ENCODE data around the gene CATSPER4.
A peak's percentile ranks its signal among the peaks of the same experiment; 100 is the strongest.

The CATSPER4 gene

DNA sequence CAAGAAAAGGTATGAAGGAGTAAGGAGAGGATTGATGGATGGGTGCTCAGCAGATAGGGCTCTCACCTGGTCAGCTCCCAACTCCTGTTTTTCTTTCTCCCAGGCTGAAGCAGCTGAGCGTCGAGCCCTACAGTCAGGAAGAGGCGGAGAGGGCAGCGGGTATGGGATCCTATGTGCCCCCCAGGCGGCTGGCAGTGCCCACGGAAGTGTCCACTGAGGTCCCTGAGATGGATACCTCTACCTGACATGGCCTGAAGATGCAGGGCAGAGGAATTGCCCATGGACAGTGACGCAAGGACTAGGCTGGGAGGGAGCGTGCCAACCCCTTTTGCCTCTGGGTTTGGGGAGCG lies 20.0 kb upstream of the CATSPER4 start:
- Mint-ChIP-seq H3K4me1 (ENCODE audit: low read depth) (peaks cover 19% of the 10 kb centered on the region), H3K27ac (peak overlapping the region; percentile 91), H3K4me3 (peak overlapping the region; percentile 93), H3K36me3 (ENCODE audit: low read depth) (peaks cover 13% of the 10 kb centered on the region), H3K27me3 (peaks cover 11% of the 10 kb centered on the region), H3K9me3 (no peaks in the 10 kb centered on the region)
- intact Hi-C loops (cut with micrococcal nuclease) = loop anchor here (10.0 kb wide), 1 partner anchor 214 kb away; no protein-coding TSS in a partner anchor

DNA sequence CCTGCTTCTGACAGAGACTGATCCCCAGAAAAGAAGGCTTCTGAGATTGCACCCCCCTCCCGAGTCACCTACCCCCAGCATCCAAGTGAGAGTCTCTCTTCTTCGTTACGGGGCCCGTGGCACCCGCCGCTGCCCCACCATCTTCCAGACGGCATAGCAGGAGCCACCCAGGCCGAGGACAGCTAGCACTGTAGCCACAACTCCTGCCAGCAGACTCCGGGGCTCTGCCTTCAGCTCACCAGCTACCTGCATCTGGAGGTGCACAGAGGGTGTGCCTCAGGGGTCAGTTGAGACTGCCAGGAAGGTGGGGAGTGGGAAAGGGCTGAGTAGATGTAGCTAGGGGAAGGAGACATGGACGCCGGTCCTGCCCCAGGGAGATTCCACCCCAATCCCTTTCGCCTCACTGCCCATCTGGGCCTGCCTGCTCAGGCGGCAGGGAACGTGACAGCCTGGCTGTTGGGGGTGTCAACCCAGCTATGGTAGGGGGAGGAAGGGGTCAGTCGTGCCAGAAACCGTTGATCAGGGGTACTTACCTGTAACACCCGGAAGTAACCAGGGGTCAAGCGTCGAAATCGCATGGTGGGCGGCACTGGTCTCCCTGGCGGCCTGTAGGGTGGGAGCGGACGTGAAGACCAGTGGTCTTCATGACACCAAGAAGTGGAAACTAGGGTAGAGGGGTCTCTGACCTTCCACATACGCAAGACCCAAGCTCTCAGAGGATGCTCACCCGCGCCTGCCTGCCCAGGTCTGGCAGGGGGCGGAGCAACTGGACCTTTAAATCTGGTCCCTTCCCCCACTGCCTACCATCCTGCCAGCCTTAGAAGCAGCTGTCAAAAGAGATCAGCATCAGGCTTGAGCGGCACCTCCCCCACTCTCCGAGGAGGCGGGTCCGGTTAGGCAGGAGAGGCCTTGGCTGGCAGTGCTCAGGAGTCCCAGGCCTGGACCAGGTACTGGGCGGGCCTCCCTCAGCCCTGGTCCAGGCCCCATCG lies 19.0 kb upstream of the CATSPER4 start, which contains the start of gene ZNF593OS:
ZNF593OS (minus strand) TSS at position 749 of the 989 bp plus-strand sequence; CDS start at position 578, 171 bp downstream.
- Mint-ChIP-seq H3K27me3 (peaks cover 4% of the 10 kb centered on the region), H3K4me3 (peak within 1 kb of the TSS; percentile 93), H3K27ac (peak within 1 kb of the TSS; percentile 91), H3K4me1 (ENCODE audit: low read depth) (peaks cover 16% of the 10 kb centered on the region), H3K9me3 (no peaks in the 10 kb centered on the region), H3K36me3 (ENCODE audit: low read depth) (peaks cover 13% of the 10 kb centered on the region)
- intact Hi-C loops (cut with micrococcal nuclease) = loop anchor here (10.0 kb wide), 1 partner anchor 213 kb away; no protein-coding TSS in a partner anchor

DNA sequence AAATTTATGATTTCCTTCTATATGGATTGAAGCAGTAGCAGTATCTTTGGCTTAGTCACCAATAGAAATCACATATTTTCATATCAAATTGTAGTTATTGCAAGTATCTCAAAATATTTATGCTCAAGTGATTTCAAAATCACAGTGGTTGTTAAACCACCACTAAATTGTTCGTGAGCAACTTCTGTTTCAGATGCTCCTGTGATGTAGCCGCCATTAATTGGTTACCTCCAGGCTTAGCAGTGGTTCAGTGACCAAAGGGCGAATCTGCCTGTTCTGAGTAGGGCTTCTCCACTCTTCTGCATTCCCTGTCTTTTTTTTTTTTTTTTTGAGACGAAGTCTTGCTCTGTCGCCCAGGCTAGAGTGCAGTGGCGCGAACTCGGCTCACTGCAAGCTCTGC lies 15.1 kb upstream of the CATSPER4 start:
- Mint-ChIP-seq H3K4me3 (no peak overlapping the region), H3K9me3 (no peaks in the 10 kb centered on the region), H3K36me3 (ENCODE audit: low read depth) (peaks cover 6% of the 10 kb centered on the region), H3K4me1 (ENCODE audit: low read depth) (peaks cover 18% of the 10 kb centered on the region), H3K27ac (no peak overlapping the region), H3K27me3 (no peaks in the 10 kb centered on the region)
- intact Hi-C loops (cut with micrococcal nuclease) = loop anchor here (10.0 kb wide), 1 partner anchor 209 kb away; no protein-coding TSS in a partner anchor

DNA sequence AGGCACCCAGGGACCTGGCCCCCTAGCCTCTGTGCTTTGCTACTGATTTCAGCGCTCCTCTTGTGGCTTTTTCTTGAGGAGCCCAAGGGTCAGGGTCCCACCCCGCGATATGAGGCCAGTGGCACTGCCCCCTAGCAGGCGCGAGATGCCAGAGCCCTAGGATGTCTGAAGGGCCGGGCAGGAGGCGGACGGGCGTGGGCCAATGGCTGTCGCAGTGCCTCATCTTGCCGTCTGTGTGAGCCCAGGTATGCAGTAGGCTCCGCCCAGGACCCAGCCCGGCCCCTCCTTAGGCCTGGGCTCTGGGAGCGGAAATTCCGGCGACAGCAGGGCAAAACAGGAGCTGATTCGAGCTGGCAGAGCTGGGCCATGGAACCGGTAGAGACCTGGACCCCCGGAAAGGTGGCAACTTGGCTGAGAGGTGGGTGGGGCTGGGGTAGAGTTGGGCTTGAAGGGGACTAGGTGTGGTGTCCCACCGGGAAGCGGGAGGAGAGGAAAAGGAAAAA lies 13.2 kb upstream of the CATSPER4 start, which contains the start of gene CNKSR1:
CNKSR1 (plus strand) TSS at position 310 of the 503 bp plus-strand sequence; CDS start at position 367, 57 bp downstream.
- no peak within 1 kb of the TSS for H3K27ac Mint-ChIP-seq
- H3K4me3 Mint-ChIP-seq = no peak within 1 kb of the TSS
- H3K36me3 Mint-ChIP-seq (ENCODE audit: low read depth) = no peaks in the 10 kb centered on the region
- H3K4me1 Mint-ChIP-seq (ENCODE audit: low read depth) = peaks cover 5% of the 10 kb centered on the region
- H3K27me3 Mint-ChIP-seq = no peaks in the 10 kb centered on the region
- H3K9me3 Mint-ChIP-seq = no peaks in the 10 kb centered on the region
- intact Hi-C loops (cut with micrococcal nuclease) = loop anchor here (10.0 kb wide), 1 partner anchor 208 kb away; no protein-coding TSS in a partner anchor

DNA sequence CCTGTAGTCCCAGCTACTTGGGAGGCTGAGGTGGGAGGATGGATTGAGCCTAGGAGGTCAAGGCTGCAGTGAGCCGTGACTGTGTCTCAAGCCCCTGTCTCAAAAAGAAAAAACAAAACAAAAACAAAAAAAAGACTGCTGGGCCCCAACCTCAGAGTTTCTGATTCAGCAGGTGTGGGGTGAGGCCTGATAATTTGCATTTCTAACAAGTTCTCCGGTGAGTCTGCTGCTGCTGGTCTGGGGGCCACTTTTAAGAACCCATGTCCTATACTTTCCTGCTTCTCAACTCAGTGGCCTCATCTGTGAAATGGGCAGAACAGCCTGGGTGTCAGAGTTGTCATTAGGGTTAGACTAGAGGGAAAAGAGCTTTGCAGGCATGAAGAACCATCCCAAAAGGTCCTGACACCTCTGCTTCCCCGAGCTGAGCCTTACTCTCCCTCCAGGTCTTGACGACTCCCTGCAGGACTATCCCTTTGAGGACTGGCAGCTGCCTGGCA lies 10.3 kb upstream of the CATSPER4 start:
- no peaks in the 10 kb centered on the region for H3K27me3 Mint-ChIP-seq
- H3K27ac Mint-ChIP-seq = no peak overlapping the region
- H3K36me3 Mint-ChIP-seq (ENCODE audit: low read depth) = no peaks in the 10 kb centered on the region
- no peak overlapping the region for H3K4me3 Mint-ChIP-seq
- no peaks in the 10 kb centered on the region for H3K9me3 Mint-ChIP-seq
- H3K4me1 Mint-ChIP-seq (ENCODE audit: low read depth) = peaks cover 5% of the 10 kb centered on the region
- intact Hi-C loops (cut with micrococcal nuclease) = no loop called here

DNA sequence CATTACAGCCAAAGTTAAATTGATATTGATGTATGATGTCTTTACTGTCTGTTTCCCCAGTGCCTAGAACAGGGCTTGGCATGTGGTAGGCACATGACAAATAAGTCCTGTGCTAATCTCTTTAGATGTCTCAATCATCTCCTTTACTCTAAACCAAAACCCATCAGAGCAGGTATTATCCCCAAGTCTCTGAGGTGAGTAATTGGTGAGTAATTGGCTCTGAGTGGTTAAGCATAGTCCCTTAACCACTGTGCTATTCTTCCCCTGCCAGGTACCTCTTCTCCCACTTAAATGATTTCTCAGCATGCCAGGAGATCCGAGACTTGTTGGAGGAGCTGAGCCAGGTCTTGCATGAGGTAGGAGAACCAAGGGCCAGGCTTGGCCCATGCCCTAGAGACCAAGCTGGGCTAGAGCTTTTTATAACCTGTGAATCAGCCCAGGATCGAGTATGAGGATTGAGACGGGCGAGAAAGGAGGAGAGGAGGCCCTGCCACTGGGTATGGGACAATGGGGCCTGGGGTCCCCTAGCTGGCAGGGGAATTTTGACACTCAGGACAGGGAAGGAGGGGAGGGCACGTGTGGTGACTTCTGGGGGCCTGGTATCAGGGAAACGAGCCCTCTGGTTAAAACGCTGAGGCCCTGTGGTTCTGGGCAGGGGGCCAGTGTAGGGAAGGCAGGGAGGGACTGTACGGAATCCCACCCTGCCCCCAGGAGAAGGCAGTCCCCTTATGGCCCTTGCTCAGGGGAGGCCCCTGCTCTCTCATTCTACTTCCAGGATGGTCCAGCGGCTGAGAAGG lies 8.6 kb upstream of the CATSPER4 start:
- Mint-ChIP-seq H3K27ac (no peak overlapping the region), H3K4me1 (ENCODE audit: low read depth) (peaks cover 5% of the 10 kb centered on the region), H3K9me3 (no peaks in the 10 kb centered on the region), H3K36me3 (ENCODE audit: low read depth) (no peaks in the 10 kb centered on the region), H3K4me3 (no peak overlapping the region), H3K27me3 (no peaks in the 10 kb centered on the region)
- intact Hi-C loops (cut with micrococcal nuclease) = no loop called here

DNA sequence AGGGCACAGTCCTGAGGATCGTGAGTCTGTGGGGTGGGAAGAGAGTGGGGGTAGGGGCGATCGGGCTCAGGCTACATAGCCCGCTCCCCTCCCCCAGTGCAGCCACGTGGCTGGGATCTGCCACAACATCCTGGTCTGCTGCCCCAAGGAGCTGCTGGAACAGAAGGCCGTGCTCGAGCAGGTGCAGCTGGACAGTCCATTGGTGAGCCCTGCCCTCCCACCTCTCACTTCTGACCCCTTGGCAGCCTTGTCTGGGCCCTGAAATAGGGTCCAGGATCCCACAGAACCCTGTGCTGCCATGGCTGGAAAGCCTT lies 8.1 kb upstream of the CATSPER4 start:
- Mint-ChIP-seq H3K27me3 (no peaks in the 10 kb centered on the region), H3K36me3 (ENCODE audit: low read depth) (no peaks in the 10 kb centered on the region), H3K4me1 (ENCODE audit: low read depth) (peaks cover 5% of the 10 kb centered on the region), H3K4me3 (no peak overlapping the region), H3K9me3 (no peaks in the 10 kb centered on the region), H3K27ac (no peak overlapping the region)
- intact Hi-C loops (cut with micrococcal nuclease) = no loop called here

DNA sequence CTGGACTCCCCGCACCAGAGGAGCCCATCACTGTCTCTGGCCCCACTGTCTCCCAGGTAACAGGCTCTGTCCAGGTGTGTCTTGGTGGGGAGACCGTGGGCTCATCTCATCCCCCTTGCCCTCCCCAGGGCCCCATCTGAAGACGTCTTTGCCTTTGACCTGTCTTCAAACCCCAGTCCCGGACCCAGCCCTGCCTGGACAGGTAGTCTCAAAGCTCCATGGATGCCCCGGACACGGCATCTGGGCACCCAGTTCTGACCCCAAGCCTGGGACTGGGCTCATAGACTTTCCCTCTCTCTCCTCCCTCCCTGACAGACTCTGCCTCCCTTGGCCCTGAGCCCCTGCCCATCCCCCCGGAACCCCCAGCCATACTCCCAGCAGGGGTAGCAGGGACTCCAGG lies 6.3 kb upstream of the CATSPER4 start:
- H3K4me1 Mint-ChIP-seq (ENCODE audit: low read depth) = peaks cover 3% of the 10 kb centered on the region
- intact Hi-C loops (cut with micrococcal nuclease) = no loop called here
- H3K9me3 Mint-ChIP-seq = no peaks in the 10 kb centered on the region

DNA sequence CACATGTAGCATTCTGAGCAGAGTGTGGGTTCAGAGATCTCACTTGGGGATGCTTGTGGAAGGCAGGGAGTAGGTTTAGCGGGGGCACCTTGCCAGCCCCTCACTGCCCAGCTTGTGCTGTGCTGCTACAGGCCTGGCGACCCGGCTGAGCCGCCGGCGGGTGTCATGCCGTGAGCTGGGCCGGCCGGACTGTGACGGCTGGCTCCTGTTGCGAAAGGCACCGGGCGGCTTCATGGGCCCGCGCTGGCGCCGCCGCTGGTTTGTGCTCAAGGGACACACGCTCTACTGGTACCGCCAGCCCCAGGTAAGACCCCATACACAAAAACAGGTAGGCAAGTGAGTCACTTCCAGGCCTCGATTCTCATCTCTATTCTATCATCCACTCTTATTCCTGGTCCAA lies 5.5 kb upstream of the CATSPER4 start:
- intact Hi-C loops (cut with micrococcal nuclease) = no loop called here

More for the DNA sequence above, 6.3 kb upstream of the CATSPER4 start:
- H3K27ac Mint-ChIP-seq = no peak overlapping the region
- no peaks in the 10 kb centered on the region for H3K36me3 Mint-ChIP-seq (ENCODE audit: low read depth)
- H3K27me3 Mint-ChIP-seq = no peaks in the 10 kb centered on the region
- H3K4me3 Mint-ChIP-seq = no peak overlapping the region

DNA sequence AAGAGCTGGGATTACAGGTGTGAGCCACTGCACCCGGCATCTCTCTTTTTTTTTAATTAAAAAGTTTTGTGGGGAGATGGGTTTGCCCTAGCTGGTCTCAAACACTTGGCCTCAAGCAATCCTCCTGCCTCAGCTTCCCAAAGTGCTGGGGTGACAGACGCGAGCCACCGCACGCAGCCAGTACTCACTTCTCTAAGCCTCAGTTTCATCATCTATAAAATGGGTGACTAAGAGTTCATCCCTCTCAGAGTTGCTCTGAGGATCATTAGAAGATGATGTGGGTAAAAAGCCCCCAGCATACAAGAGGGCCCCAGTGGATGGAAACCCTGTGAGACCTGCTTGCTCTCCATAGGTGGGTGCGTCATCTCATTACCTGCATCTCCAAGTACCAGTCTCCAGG lies 2.5 kb upstream of the CATSPER4 start:
- intact Hi-C loops (cut with micrococcal nuclease) = no loop called here
- no peaks in the 10 kb centered on the region for H3K36me3 Mint-ChIP-seq (ENCODE audit: low read depth)

More for the DNA sequence above, 5.5 kb upstream of the CATSPER4 start:
- Mint-ChIP-seq H3K36me3 (ENCODE audit: low read depth) (no peaks in the 10 kb centered on the region), H3K27me3 (no peaks in the 10 kb centered on the region), H3K4me3 (no peak overlapping the region), H3K4me1 (ENCODE audit: low read depth) (no peaks in the 10 kb centered on the region), H3K9me3 (no peaks in the 10 kb centered on the region), H3K27ac (no peak overlapping the region)

DNA sequence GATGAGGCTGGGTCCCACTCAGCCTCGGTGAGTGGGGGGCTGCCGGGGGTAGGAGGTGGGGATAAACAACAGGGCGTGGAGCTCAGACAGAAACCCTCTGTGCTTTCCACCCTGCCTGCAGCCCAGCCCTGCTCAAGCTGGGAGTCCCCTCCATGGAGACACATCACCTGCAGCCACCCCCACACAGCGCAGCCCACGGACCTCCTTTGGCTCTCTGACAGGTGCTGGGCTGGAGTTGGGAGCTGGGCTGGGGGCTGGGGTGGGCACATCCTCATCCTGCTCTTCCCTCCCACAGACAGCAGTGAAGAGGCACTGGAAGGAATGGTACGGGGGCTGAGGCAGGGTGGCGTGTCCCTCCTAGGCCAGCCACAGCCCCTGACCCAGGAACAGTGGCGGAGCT lies 1.9 kb upstream of the CATSPER4 start:
- no peaks in the 10 kb centered on the region for H3K9me3 Mint-ChIP-seq
- no peak overlapping the region for H3K27ac Mint-ChIP-seq
- peaks cover 6% of the 10 kb centered on the region for H3K27me3 Mint-ChIP-seq
- intact Hi-C loops (cut with micrococcal nuclease) = no loop called here
- no peaks in the 10 kb centered on the region for H3K4me1 Mint-ChIP-seq (ENCODE audit: low read depth)
- no peak overlapping the region for H3K4me3 Mint-ChIP-seq
- no peaks in the 10 kb centered on the region for H3K36me3 Mint-ChIP-seq (ENCODE audit: low read depth)

More for the DNA sequence above, 2.5 kb upstream of the CATSPER4 start:
- H3K27ac Mint-ChIP-seq = no peak overlapping the region
- H3K9me3 Mint-ChIP-seq = no peaks in the 10 kb centered on the region
- H3K27me3 Mint-ChIP-seq = peaks cover 6% of the 10 kb centered on the region
- no peak overlapping the region for H3K4me3 Mint-ChIP-seq
- no peaks in the 10 kb centered on the region for H3K4me1 Mint-ChIP-seq (ENCODE audit: low read depth)

DNA sequence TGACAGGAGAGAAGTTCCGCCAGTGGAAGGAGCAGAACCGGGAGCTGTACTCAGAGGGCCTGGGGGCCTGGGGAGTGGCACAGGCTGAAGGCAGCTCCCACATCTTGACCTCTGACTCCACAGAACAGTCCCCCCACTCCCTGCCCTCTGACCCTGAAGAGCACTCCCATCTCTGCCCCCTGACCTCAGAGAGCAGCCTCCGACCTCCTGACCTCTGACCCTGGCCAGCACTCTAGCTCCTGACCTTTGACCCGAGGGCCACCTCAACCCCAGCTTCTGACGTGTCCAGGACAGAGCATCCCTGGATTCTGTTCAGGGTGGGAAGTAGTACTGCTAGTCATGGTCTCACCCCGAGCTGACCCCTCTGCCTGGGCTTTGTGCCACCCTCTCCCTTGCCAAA lies 1.1 kb upstream of the CATSPER4 start:
- H3K4me1 Mint-ChIP-seq (ENCODE audit: low read depth) = no peaks in the 10 kb centered on the region
- no peak overlapping the region for H3K4me3 Mint-ChIP-seq
- intact Hi-C loops (cut with micrococcal nuclease) = no loop called here
- no peaks in the 10 kb centered on the region for H3K9me3 Mint-ChIP-seq
- H3K36me3 Mint-ChIP-seq (ENCODE audit: low read depth) = no peaks in the 10 kb centered on the region
- H3K27ac Mint-ChIP-seq = peak overlapping the region; percentile 50
- peaks cover 7% of the 10 kb centered on the region for H3K27me3 Mint-ChIP-seq

DNA sequence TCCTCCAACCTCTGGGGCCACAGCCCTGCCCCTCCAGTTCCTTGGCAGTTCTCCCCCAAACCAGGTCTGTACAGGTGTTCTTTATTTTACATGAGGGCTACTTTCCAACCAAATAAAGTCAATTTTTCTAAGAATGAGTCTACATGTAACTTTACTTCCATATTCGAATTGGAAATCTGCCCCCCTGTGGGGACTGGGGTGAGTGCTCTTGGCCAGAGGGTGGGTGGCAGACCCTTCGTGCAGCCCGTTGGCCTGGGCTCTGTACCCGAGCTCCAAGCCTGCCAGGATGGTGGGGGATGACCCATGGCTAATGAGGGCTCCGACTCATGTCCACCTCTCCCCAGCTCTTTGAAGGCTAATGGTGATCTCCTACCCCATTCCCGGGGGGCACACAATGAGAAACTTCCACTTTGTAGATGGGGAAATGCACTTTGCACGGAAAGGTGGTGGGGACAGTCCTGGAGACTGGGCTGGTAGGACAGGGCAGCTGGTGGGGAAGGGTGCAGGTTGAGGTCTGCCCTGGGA lies 589 bp upstream of the CATSPER4 start:
- H3K27ac Mint-ChIP-seq = peak overlapping the region; percentile 50
- no peaks in the 10 kb centered on the region for H3K4me1 Mint-ChIP-seq (ENCODE audit: low read depth)
- no peak overlapping the region for H3K4me3 Mint-ChIP-seq
- intact Hi-C loops (cut with micrococcal nuclease) = no loop called here
- no peaks in the 10 kb centered on the region for H3K9me3 Mint-ChIP-seq
- H3K27me3 Mint-ChIP-seq = peaks cover 8% of the 10 kb centered on the region
- no peaks in the 10 kb centered on the region for H3K36me3 Mint-ChIP-seq (ENCODE audit: low read depth)
